Right ventricle myocardium inferior (tissue), 1 donor: ENCODE measurements around the gene GPRIN3. TPM values are rescaled to one million over a fixed set of nuclear protein-coding genes. Genes with fewer than 3 reads are reported as not detected.
A peak's percentile ranks its signal among the peaks of the same experiment; 100 is the strongest.
"Not testable (repeated sequence)": the region's sequence is repeated elsewhere in the genome, so short reads cannot be mapped to it uniquely, and the experiment has no call there.

Source experiments
- ATAC-seq: fragments of 200-7000 bp; cut with Tn5 transposase; one replicate; pipeline ENCODE4 v1.9.1; 2020; ENCODE audit warnings: mild to moderate bottlenecking, moderate library complexity
- DNase-seq: peaks from one replicate; pipeline ENCODE4 v3.0.0; 2021; ENCODE audit errors: missing footprints
- intact Hi-C: fragments of 100-400 bp; cut with DNase I; formaldehyde crosslinking; loops from one replicate; pipeline ENCODE4 v1.11.0; 2022
- total RNA-seq: library from RNA; stranded (reverse); fragmentation: NEBNext Ultra II Directional; extraction: Animal tissue kit (Norgen Biotek cat#: 25700); gene quantifications from one replicate; pipeline ENCODE4 v1.2.1, GENCODE V29; 2021
- donor health status: DM: no; HTN: yes; CAD: no; lungs with severe emphysema.

Gene GPRIN3
- total RNA-seq, 1 donor from 2014 or later, result 5.9 TPM

DNA sequence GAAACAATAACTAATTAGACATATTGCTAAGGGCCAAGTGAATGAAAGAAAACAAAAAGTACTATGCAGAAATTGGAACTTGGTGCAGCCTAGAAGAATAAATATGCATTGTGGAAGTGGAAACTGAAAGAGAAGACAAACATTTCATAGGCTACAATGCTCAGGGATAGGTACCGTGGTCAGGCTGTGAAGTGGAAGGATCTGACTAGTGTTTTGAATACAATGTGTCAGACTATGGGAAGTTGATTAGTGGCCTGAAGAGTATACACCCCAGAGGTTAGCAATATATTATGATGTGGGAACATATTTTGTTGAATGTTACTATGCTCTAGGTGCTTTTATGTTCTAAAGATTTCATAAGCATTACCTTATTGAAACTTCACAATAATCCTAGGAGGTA is 36.8 kb downstream of the GPRIN3 start:
- intact Hi-C loops, result no loop called here
- no peak for ATAC-seq
- DNase-seq, result no peak

DNA sequence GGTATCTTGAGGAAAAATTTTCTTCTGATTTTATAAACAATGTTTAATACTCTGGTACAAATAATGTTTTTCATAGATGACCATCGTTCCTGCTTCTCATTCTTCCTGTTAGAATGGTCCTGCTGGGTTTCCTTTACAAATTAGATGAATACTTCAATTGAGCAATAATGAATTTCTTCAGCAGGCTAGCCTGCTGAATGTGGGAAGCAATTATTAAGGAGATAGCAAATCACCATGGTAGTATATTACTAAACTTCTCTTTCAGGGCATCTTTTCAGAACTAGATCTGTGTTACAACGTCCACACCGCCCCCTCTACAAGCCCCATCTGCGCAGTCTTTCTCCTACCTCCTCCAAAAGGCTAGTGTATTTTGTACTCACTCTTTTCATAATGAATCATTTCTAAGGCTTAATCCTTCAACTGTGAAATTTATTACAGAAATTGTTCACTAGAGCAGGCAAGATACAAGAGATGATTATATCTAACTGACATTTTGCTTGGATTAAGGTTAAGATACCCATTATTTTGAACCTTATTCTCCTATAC is 38.4 kb downstream of the GPRIN3 start:
- intact Hi-C loops, result no loop called here
- ATAC-seq, result no peak
- no peak for DNase-seq

DNA sequence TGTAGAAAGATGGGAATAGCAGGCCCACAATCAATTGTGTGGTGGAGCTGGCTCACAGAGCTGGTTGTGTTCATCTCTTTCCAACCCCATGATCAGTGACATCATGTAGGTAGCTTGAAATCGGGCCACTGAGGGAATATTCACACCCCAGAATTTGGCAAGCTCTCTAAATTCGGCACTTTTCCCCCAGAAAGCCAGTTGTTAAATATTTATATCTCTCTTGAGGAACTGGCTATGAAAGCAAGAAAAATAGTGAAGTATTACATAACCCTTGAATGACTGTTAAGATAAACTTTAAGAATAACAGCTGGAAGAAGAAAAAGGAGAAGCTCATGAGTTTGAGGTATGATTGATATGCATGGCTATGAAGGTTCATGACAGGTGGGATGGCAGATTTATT is 38.9 kb downstream of the GPRIN3 start:
- ATAC-seq (peak; percentile 70), DNase-seq (no peak)
- intact Hi-C loops, result no loop called here

DNA sequence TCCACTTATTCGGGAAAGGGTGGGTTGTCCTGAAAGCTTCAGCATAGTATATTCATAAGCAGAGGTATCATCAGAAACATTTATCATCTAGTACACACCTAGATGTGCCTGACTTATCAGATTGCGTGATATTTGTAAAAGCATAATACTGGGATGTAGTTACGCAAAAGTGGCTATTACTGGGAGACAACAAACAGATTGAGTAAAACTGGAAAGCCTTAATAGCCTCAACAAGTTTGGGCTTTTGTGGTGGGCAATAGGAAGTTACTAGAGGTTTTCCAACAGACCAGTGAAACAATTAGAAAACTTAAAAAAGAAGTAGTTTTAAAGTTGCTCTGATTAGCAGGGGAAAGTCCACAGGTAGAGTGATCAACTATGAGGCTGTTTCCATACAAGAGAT is 39.8 kb downstream of the GPRIN3 start:
- intact Hi-C loops, result no loop called here
- DNase-seq, result no peak
- no peak for ATAC-seq

DNA sequence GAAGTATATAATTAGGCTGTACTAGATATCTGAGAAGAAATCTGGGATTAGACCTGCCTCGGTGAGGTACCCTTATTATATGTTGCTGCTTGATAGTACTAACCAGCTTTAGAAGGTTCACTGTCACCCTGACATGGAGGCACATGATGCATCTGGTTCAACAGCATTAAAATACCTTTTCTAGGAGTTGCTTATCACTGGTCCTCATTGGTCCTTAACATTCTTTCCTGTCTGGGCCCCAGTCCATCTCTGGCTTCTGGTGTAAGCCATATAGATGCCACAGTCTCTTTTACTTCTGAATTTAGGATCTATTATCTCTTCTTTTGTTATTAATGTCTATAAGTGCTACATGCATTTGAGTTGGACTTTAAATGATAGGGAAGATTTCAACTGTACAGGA is 40.2 kb downstream of the GPRIN3 start:
- DNase-seq, result no peak
- intact Hi-C loops, result no loop called here
- ATAC-seq, result peak; percentile 59

DNA sequence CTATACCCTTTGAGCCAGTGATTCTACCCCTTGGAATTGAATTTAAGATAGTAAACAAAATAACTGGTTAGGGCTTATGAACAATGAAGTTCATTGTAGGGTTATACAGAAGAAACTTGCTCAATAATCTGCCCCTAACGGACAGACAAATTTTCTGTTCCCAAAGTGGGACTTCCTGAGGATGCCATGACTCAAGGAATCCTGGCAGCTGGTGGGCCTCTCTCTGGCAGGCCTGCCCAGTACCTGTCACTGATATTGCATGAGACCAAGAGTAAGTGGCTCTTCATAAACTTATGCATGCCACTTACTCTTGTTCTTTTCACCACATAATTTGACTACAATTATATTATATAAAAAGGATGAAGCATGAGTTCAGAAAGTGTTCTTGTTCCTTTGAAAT is 41.5 kb downstream of the GPRIN3 start:
- intact Hi-C loops, result no loop called here
- ATAC-seq (no peak), DNase-seq (no peak)

DNA sequence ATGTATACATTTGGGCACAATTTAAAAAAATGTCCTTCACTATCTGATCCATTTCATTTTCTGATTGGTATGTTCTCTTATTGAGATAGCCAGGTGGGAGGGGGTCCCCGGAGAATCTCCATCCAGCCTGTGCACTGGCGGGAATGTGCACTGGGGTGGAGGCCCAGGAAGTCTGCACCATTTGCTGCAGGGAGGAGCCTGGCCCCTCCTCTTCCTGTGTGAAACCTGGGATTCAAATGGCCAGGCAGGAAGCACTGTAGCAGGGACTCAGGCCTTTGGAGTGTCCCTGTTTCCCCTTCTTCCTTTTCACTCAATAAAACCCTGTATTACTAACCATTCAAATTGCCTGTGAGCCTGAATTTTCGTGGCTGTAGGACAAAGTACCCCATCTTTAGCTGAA is 44.3 kb downstream of the GPRIN3 start:
- DNase-seq (peak; percentile 25), ATAC-seq (no peak)
- intact Hi-C loops, result no loop called here

DNA sequence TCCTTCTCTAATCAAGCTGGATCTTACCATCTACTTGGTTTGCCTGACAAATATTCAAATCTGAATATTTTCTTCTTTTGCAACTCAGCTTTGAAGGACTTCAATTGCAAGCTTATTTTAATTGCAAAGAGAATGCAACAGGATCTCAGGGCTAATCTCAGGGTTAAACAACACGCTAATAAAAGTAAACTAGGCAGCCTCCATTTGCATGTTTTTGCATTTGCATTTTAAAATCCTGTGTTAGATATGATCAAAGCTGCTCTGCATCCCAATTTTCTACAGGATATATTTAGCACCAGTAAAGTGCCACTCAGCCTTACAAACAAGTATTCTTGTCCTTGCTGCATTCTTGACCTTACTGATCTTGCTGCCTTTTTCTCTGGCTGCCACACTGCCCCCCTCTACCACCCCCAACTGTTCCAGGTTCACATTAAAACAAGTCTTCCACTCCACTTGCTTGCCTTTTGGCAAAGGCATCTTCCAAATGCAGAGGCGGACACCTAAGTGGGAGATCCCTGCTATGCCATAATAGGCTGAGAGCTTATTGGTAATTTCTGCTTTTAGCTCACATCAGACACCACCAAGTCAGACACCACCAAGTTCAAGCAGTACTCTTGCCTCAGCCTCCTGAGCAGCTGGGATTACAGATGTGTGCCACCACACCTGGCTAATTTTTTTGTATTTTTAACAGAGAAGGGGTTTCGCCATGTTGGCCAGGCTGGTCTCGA is 48.1 kb downstream of the GPRIN3 start:
- DNase-seq (no peak), ATAC-seq (peak; percentile 48)
- intact Hi-C loops, result loop anchor here (5.0 kb wide), 1 partner anchor 38 kb away; no protein-coding TSS in a partner anchor

DNA sequence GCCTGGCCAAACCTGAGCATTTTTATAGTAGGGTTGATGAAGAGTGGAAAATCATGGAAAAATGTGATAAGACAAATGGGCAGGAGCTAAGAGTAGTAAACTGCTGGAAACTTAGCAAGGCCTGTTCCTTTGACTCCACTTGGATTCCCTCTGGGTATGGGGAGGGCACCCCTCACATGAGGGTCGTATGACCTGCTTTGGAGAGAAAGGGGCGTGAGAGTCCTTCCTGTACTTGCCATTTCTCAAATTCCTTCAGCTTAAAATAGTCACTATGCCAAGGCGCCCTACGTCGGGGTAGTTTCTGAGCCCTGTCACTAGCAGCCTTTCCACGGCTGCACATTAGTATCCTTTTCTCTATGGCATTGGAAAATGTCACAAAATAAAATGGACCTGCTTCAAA is 49.1 kb downstream of the GPRIN3 start:
- no peak for ATAC-seq
- intact Hi-C loops, result loop anchor here (5.0 kb wide), 1 partner anchor 39 kb away; no protein-coding TSS in a partner anchor

DNA sequence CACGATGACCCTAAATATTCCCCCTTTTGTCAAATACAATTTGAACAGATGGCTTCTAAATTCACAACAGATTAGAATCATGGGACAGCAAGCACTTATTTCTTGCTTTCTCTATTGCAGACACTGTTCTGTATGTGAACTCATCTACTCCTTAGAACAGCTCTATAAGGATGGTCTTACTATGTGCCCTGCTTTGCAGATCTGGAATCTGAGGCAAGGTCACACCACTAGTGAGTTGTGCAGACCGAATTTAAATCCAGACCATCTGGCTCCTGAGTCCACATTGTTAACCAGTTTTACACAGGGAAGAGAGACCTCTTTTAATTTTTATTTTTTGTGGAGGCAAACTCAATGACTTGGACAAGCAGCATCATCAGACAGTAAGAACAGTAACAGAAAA is 50.2 kb downstream of the GPRIN3 start:
- intact Hi-C loops, result loop anchor here (5.0 kb wide), 1 partner anchor 40 kb away; no protein-coding TSS in a partner anchor
- ATAC-seq, result no peak
- DNase-seq, result no peak

More for the DNA sequence above, 49.1 kb downstream of the GPRIN3 start:
- DNase-seq, result peak; percentile 53

DNA sequence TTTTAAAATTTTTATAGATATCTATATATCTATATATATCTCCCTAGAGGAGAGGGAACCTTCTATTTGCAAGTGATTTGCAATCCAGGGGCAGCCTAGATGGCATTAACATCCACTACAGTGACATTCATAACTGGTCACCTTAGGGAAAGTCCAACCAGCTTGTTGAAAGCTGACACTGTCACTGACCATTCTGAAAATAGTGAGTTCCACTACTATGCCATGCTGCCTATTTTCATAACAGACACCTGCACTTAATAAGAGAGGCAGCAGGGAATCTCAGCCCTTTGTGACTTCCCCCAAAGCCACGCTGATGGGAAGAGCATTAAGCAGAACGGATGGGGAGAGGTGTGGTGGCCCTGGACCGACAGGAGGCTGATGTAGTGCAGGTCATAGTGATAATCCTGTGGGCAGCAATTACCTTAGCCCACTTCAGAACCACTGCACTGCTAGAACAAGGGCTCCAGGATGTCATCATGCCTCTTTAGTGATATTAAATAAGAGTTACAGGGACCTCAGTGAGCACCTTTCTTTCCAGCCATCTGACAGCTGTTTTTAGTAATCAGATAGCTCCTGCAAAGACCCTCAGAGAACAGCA is 51.3 kb downstream of the GPRIN3 start:
- DNase-seq (no peak), ATAC-seq (no peak)
- intact Hi-C loops, result loop anchor here (5.0 kb wide), 1 partner anchor 41 kb away; no protein-coding TSS in a partner anchor

DNA sequence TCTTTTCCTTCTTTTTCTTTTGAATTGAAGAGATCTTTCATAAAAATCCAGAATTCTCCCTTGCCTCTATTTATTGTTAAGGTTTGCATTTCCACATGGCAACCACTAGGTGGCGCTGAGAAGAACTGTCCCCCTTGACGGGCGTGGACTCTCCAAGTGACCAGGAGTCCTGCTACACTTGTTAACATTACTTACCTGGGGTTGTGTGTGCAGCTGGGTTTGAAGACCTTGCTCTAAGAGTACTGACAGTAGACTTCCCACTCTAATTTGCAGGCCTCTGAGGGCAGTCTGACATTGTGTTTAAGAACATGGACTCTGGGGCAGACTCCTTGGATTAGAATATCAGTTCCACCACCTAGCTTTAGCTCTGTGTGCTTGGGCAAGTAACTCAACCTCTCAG is 52.8 kb downstream of the GPRIN3 start:
- ATAC-seq (no peak), DNase-seq (no peak)
- intact Hi-C loops, result loop anchor here (2.0 to 5.0 kb wide), 2 partner anchors 42 to 52 kb away; partner anchors contain the start of gene GPRIN3

DNA sequence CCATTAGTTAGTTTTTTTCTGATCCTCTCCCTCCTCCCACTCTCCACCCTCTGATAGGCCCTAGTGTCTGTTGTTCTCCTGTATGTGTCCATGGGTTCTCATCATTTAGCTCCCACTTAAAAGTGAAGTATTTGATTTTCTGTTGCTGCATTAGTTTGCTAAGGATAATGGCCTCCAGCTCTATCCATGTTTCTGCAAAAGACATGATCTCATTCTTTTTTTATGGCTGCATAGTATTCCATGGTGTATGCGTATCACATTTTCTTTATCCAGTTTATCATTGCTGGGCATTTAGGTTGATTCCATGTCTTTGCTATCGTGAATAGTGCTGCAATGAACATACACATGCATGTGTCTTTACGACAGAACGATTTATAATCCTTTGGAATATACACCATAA is 53.3 kb downstream of the GPRIN3 start:
- intact Hi-C loops, result loop anchor here (2.0 kb wide), 1 partner anchor 52 kb away; the partner anchor contains the start of gene GPRIN3
- not testable (repeated sequence) for ATAC-seq, DNase-seq

DNA sequence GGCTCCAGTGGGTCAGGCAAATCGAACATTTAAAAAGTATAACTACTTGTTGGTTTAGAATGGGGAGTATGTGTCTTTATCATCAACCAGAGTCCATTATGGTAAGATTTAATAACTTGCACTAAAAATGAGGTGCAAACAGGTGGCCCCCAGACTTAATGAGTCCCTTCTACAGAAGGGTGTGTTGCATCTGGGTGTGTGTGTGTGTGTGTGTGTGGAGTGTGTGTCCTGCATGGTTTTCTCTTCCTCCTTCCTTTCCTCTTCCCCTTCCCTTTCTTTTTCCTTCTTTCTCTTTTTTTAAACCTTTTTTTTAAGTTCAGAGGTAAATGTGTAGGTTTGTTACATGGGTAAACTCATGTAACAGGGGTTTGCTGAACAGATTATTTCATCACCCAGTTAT is 53.7 kb downstream of the GPRIN3 start:
- intact Hi-C loops, result loop anchor here (2.0 kb wide), 1 partner anchor 53 kb away; the partner anchor contains the start of gene GPRIN3
- no peak for DNase-seq

DNA sequence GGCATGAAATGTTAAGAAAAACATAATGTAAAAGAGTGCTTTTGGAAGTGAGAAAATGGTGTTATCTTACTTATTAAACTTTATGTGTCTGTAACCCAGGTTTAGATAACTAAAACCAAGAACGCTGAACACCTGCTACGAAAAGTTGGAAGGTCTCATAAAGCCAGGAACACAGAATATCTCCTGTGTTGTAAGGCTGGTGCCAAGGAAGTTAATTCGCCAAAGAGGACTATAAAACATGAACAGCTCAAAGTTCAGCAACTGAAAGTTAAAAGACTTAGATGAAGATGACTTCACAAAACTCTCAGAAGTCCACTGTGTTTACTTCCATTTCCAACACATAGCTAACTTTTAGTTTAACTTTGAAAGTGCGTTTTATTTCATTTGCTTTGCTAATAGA is 54.3 kb downstream of the GPRIN3 start:
- DNase-seq (no peak), ATAC-seq (no peak)
- intact Hi-C loops, result no loop called here

More for the DNA sequence above, 53.7 kb downstream of the GPRIN3 start:
- ATAC-seq, result no peak

DNA sequence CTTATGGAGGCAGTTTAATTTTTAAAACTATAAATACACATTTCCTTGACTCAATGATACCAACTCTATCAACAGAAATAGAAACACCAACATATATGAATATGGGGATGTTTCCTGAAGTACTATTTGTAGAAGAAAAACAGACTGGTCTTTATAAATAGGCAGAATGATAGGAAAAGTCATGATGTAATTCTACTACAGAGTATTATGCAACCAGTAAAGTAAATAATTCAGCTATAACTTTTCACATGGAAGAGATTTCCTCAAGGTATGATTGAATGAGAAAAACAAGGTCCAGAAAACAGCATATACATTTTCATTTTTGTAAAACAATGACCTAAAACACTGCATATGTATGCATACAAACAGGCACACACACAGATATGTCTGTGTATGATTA is 56.2 kb downstream of the GPRIN3 start:
- intact Hi-C loops, result no loop called here
- no peak for DNase-seq
- no peak for ATAC-seq

DNA sequence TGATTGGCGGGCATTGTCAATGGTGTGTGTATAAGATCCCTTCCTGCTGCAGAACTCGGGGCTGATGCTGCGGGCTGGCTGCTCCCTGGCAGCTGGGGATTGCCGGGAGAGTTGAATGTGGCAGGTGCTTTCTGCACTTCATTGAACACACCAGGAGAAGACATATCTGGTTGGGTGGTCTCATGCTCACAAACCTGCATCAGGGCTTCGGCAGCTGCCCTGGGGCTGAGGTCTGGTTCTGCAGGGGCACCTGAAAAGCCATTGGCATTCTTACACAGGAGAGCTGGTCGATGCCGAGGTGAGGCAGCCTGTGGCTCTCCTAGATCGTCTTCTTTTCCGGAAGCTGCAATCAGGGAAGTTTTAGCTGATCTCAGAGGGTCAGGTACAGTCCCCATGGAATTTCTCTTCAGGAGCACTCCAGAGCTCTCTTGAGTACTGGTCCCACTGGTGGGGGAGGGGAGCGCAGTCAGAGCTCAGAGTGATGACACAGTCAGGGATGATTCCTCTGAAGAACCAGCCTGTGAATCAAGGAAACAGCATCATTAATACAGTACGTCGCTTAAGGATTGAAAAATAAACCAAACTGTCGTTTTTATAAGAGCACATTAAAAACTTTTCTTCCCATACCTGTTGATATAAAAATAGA is 57.8 kb downstream of the GPRIN3 start:
- intact Hi-C loops, result no loop called here
- ATAC-seq (no peak), DNase-seq (no peak)

DNA sequence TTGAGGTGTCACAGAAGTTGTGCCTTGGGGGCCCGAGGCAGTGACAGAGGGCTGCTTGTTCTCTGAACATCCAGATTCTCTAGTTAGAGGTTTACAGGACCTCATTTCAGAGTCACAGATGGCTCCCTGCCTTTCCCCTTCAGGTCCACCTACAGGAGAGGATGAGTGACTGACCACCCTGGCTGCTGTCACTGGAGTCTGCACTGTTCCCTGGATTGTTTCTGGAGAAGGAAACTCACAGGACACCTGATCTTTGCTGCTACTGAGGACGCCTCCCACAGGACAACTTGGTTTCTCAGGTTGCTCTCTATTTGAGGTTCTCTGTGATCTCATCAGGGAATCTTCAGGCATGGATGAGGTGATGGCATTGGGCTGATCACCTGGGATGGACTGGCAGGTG is 58.3 kb downstream of the GPRIN3 start:
- DNase-seq (no peak), ATAC-seq (no peak)
- intact Hi-C loops, result no loop called here

DNA sequence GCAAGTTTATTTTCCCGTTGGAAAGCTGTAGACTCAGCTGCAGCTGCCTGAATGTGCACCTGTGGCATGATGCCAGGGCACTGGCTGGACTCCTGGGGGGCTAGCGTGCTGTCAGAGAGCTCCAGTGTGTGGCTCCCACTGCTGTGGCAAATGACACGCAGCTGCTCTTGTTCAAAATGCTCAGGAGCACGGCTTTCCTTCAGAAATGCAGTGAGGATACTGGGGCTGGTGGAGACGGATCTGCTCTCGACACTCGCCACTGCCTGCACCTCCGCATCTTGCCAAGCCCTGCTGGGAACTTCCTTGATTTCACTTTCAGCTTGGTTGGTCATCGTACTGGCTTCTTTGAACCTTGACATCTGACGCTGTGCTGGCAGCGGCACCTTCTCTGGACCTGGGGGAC is 58.7 kb downstream of the GPRIN3 start:
- DNase-seq (no peak), ATAC-seq (no peak)
- intact Hi-C loops, result no loop called here
